IMR-90 (cell line): ENCODE measurements around the gene SOX6. TPM values are rescaled to one million over a fixed set of nuclear protein-coding genes. Genes with fewer than 3 reads are reported as not detected.

ENCODE experiments used
- ATAC-seq: fragments of 200-7000 bp; cut with Tn5 transposase; 2 replicates; pipeline ENCODE4 v1.9.1; 2020; ENCODE audit warnings: low read depth, mild to moderate bottlenecking, moderate library complexity
- BruUV-seq: library from RNA; stranded (reverse); fragments of 400-500 nt; replicated peaks from 2 replicates; lab custom pipeline; 2021; lab: Mats Ljungman, UMichigan
- CTCF ChIA-PET: fragments of 300-600 bp; formaldehyde crosslinking; extraction: SDS; loops from one replicate; lab custom pipeline; 2021; ENCODE audit warnings: antibody characterized with exemption; lab: Yijun Ruan, JAX
- POLR2A ChIA-PET: fragments of 300-600 bp; sonication (Branson Sonifier 250); formaldehyde crosslinking; loops from one replicate; lab custom pipeline; 2022; ENCODE audit warnings: antibody characterized with exemption; ENCODE audit not compliant: unreplicated experiment; lab: Charles Lee
- DNase-seq: peaks from one replicate; pipeline ENCODE4 v3.0.0; 2013
- H2AFZ ChIP-seq: replicated peaks from 2 replicates; pipeline ENCODE3; 2013; ENCODE audit warnings: low read length, mild to moderate bottlenecking; ENCODE audit not compliant: poor library complexity
- H2AK5ac ChIP-seq: 2 replicates; pipeline ENCODE4 v1.6.1; 2013; ENCODE audit warnings: low read depth, low read length, inconsistent platforms
- H2AK9ac ChIP-seq: replicated peaks from 2 replicates; pipeline ENCODE3; 2013; ENCODE audit warnings: mild to moderate bottlenecking, low read depth, low read length, moderate library complexity; ENCODE audit not compliant: poor library complexity
- H2BK120ac ChIP-seq: 2 replicates; pipeline ENCODE4 v1.6.1; 2013; ENCODE audit warnings: low read depth, low read length, inconsistent platforms
- H2BK15ac ChIP-seq: 3 replicates; pipeline ENCODE4 v1.6.1; 2013; ENCODE audit warnings: low read depth, low read length, inconsistent platforms
- H2BK20ac ChIP-seq: 2 replicates; pipeline ENCODE4 v1.6.1; 2013; ENCODE audit warnings: low read depth, mild to moderate bottlenecking, inconsistent platforms, low read length, moderate library complexity
- H2BK5ac ChIP-seq: 2 replicates; pipeline ENCODE4 v1.6.1; 2013; ENCODE audit warnings: mild to moderate bottlenecking, low read depth, low read length, inconsistent platforms; ENCODE audit not compliant: poor library complexity, severe bottlenecking
- H3K14ac ChIP-seq: replicated peaks from 2 replicates; pipeline ENCODE4 v1.6.1; 2013; ENCODE audit warnings: low read depth, low read length, inconsistent platforms
- H3K18ac ChIP-seq: 2 replicates; pipeline ENCODE4 v1.6.1; 2013; ENCODE audit warnings: low read depth, low read length, control low read depth
- H3K23ac ChIP-seq: 2 replicates; pipeline ENCODE4 v1.6.1; 2013; ENCODE audit warnings: low read depth, low read length, inconsistent platforms
- H3K27ac ChIP-seq: 2 replicates; pipeline ENCODE4 v1.5.1; 2013; ENCODE audit warnings: mild to moderate bottlenecking, control low read depth, low read length; ENCODE audit not compliant: insufficient read depth
- H3K27me3 ChIP-seq: 2 replicates; pipeline ENCODE4 v1.6.1; 2013; ENCODE audit warnings: low read length; ENCODE audit not compliant: control insufficient read depth, insufficient read depth
- H3K36me3 ChIP-seq: 2 replicates; pipeline ENCODE4 v1.6.1; 2013; ENCODE audit warnings: low read length, mixed read lengths; ENCODE audit not compliant: control insufficient read depth, insufficient read depth
- H3K4ac ChIP-seq: 2 replicates; pipeline ENCODE4 v1.6.1; 2013; ENCODE audit warnings: low read depth, low read length, inconsistent platforms
- H3K4me1 ChIP-seq: 2 replicates; pipeline ENCODE4 v1.6.1; 2013; ENCODE audit warnings: low read length, mixed read lengths; ENCODE audit not compliant: control insufficient read depth, insufficient read depth
- H3K4me2 ChIP-seq: 2 replicates; pipeline ENCODE4 v1.6.1; 2013; ENCODE audit warnings: low read depth, mild to moderate bottlenecking, control low read depth, low read length, moderate library complexity
- H3K4me3 ChIP-seq: 2 replicates; pipeline ENCODE4 v1.5.1; 2013; ENCODE audit warnings: low read depth, mild to moderate bottlenecking, control low read depth, low read length, moderate library complexity; ENCODE audit not compliant: insufficient read depth
- H3K56ac ChIP-seq: 2 replicates; pipeline ENCODE4 v1.6.1; 2013; ENCODE audit warnings: low read length, inconsistent platforms; ENCODE audit not compliant: insufficient read depth; ENCODE audit errors: extremely low read depth
- H3K79me1 ChIP-seq, 2 experiments: 2 replicates each; pipeline ENCODE4 v1.6.1; 2013; ENCODE audit warnings: low read length in 2 of 2, inconsistent platforms in 1 of 2, low read depth in 1 of 2
- H3K9ac ChIP-seq: 2 replicates; pipeline ENCODE4 v1.6.1; 2013; ENCODE audit warnings: low read depth, low read length, control low read depth
- H3K9me1 ChIP-seq: 2 replicates; pipeline ENCODE4 v1.6.1; 2013; ENCODE audit warnings: low read length, inconsistent platforms; ENCODE audit not compliant: insufficient read depth
- H3K9me3 ChIP-seq: 2 replicates; pipeline ENCODE4 v1.6.1; 2013; ENCODE audit warnings: low read length; ENCODE audit not compliant: control insufficient read depth, insufficient read depth
- H4K20me1 ChIP-seq: 2 replicates; pipeline ENCODE4 v1.6.1; 2013; ENCODE audit warnings: low read length, inconsistent platforms; ENCODE audit not compliant: insufficient read depth
- H4K5ac ChIP-seq: 2 replicates; pipeline ENCODE4 v1.6.1; 2013; ENCODE audit warnings: mild to moderate bottlenecking, low read depth, low read length, control low read depth
- H4K8ac ChIP-seq, 2 experiments: 2 replicates each; pipeline ENCODE4 v1.6.1; 2013; ENCODE audit warnings: low read depth in 2 of 2, low read length in 2 of 2, control low read depth in 1 of 2, inconsistent platforms in 1 of 2
- H4K91ac ChIP-seq: 2 replicates; pipeline ENCODE4 v1.6.1; 2013; ENCODE audit warnings: low read depth, low read length, inconsistent platforms; ENCODE audit not compliant: insufficient read depth
- CEBPB ChIP-seq: IDR thresholded peaks from 2 replicates; pipeline ENCODE4 v1.6.1; 2012; ENCODE audit warnings: low read depth, low read length, improper control_type of control experiment
- MAFK ChIP-seq: IDR thresholded peaks from 2 replicates; pipeline ENCODE4 v1.6.1; 2012; ENCODE audit warnings: low read depth, low read length, improper control_type of control experiment
- WGBS, 2 experiments: methylation state at CpG; one replicate each; pipeline versions ENCODE4 v1.1.5 to v1.1.7; 2013; ENCODE audit warnings: missing lambda C conversion rate in 2 of 2; ENCODE audit not compliant: insufficient read length in 1 of 2; ENCODE audit errors: extremely low coverage in 2 of 2; 5-methylcytosine and 5-hydroxymethylcytosine counted together
- dilution Hi-C: fragments of 300-500 bp; cut with HindIII; formaldehyde crosslinking; loops from one replicate; pipeline ENCODE4 v1.14.3; 2018; ENCODE audit warnings: low sequenced_read_pairs; ENCODE audit not compliant: unreplicated experiment
- in situ Hi-C: fragments of 300-500 bp; cut with MboI; formaldehyde crosslinking; loops from 3 replicates; pipeline ENCODE4 v1.14.3; 2019; ENCODE audit warnings: low sequenced_read_pairs, inconsistent platforms, mixed read lengths
- intact Hi-C: fragments of 100-400 bp; cut with micrococcal nuclease; formaldehyde crosslinking; loops from 2 replicates; pipeline ENCODE4 v1.10.0; 2022
- polyA plus RNA-seq, 3 experiments: library from polyadenylated mRNA; depleted of rRNA; stranded (reverse); fragments of >200 nt; gene quantifications; 2 replicates each; pipeline ENCODE4 v1.2.3, GENCODE V29; 2012; ENCODE audit warnings: low replicate concordance in 1 of 3
- total RNA-seq: library from RNA; depleted of rRNA; stranded (reverse); fragments of >200 nt; gene quantifications from 2 replicates; pipeline ENCODE4 v1.2.3, GENCODE V29; 2012
- TF ChIP-seq, protein P1 (sequence below): fragments of 150-350 bp; IDR thresholded peaks from 2 replicates; pipeline ENCODE4 v1.6.1; 2017; ENCODE audit warnings: mild to moderate bottlenecking, antibody characterized with exemption, low read length, low read depth

SOX6 gene
- total and polyA plus RNA-seq, 2 of the 4 experiments (the other 2 are of a cell fraction): 1.7 to 7.7 TPM

- Histone ChIP-seq H3K9me3 (no peaks in the 10 kb centered on the region), H3K14ac (no peak overlapping the region), H3K27me3 (no peaks in the 10 kb centered on the region), H2AK9ac (no peak overlapping the region), H3K18ac (no peak overlapping the region), H2BK15ac (no peak overlapping the region), H2BK5ac (no peak overlapping the region), H4K8ac (no peak overlapping the region), H3K23ac (no peak overlapping the region), H2AFZ (no peak overlapping the region), H2BK120ac (no peak overlapping the region), H3K4me1 (no peaks in the 10 kb centered on the region), H3K4me3 (no peak overlapping the region), H4K91ac (no peak overlapping the region), H3K9ac (no peak overlapping the region), H3K36me3 (no peaks in the 10 kb centered on the region), H3K4ac (no peak overlapping the region), H4K20me1 (no peaks in the 10 kb centered on the region), H2BK20ac (no peak overlapping the region), H3K27ac (no peak overlapping the region), H2AK5ac (no peak overlapping the region), H3K56ac (no peak overlapping the region), H3K79me1 (no peaks in the 10 kb centered on the region), H4K5ac (no peak overlapping the region), H3K9me1 (0 out of 2 replicates have a peak, but pooled peaks cover 4% of the 10 kb centered on the region), H3K4me2 (no peak overlapping the region)
- dilution Hi-C loops (no loop called here), in situ Hi-C loops (no loop called here), intact Hi-C loops (no loop called here)
- no TSS peak for BruUV-seq
- ATAC-seq (no peak), DNase-seq (no peak)
- ChIA-PET CTCF (interaction anchor here (0.5 to 0.7 kb wide), 2 partner anchors 42 to 320 kb away, joined by 4 to 6 read pairs; no protein-coding TSS in a partner anchor), POLR2A (no interaction called here)
- WGBS, 2 experiments: no CpG with 5 or more reads among the region's 6 CpGs
- TF ChIP-seq, protein P1, sequence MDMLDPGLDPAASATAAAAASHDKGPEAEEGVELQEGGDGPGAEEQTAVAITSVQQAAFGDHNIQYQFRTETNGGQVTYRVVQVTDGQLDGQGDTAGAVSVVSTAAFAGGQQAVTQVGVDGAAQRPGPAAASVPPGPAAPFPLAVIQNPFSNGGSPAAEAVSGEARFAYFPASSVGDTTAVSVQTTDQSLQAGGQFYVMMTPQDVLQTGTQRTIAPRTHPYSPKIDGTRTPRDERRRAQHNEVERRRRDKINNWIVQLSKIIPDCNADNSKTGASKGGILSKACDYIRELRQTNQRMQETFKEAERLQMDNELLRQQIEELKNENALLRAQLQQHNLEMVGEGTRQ: no peak
- TF ChIP-seq MAFK (peak; percentile 80), CEBPB (no peak)
Measured at GRCh38 chr11:16036218-16036617, 320.1 kb downstream of the SOX6 start.
